Stimulated activated CD4-positive, alpha-beta T cell treated with anti-CD3 and anti-CD28 coated beads, Interleukin-4, amount 100 ng/mL, for 4 hours (primary cell): ENCODE measurements around the gene SLC39A2.
A peak's percentile ranks its signal among the peaks of the same experiment; 100 is the strongest.
"Not testable (repeated sequence)": the region's sequence is repeated elsewhere in the genome, so short reads cannot be mapped to it uniquely, and the experiment has no call there.

Experiments
- DNase-seq, 2 experiments: peaks; one replicate each; pipeline ENCODE4 v3.0.0-alpha.2; 2020

The SLC39A2 gene

DNA sequence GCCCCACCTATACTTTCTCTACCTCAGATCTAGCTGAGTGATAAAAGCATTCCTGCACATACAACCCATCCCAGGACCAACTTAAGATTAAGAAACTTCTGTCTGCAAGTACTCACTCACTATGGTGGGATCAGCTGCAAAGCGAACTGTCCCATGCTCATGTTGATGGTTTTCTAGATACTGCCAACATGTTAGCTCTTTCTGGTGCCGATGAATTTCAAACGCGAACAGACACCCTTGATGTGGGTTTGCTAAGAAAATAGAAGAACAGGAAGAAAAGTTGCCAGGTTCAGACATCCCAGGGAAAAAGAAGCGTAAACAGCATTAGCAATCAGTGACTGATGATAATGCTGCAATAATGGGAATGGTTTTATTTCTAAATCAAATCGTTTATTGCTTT lies 1.5 kb upstream of the SLC39A2 start:
- DNase-seq, result no peak

DNA sequence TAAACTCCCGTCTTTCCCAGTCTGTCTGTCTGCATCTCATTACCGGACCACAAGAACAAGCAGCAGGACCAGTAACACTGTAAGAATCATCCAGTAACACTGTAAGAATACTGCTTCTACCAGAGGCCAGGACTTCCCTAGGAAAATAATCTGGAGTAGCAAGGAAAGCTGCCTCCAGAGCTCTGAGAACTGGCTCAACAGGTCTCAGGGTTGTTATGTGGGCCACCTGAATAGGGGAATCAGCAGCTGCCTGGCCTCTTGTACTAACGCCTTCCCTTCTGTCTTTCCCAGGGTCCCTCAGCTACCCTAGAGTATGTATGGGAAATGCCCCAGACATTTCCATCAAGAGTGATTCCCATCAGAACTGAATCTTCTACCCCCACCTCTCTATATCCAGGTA lies 954 bp upstream of the SLC39A2 start:
- no peak for DNase-seq

DNA sequence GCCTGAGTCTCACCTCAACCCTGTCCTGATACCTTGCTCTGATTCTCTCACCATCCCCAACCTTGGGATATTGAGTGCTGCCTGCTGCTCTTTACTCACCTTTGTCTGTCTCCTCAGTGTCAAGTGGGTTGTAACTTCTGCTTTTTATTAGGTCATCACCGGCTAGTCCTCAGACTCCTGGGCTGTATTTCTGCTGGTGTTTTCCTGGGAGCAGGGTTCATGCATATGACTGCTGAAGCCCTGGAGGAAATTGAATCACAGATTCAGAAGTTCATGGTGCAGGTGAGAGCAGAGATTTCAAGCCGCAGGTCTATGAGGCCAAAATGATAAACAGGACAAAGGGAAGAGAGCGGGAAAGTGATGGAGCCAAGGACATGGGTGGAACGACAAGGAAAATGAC lies 498 bp downstream of the SLC39A2 start:
- no peak for DNase-seq

DNA sequence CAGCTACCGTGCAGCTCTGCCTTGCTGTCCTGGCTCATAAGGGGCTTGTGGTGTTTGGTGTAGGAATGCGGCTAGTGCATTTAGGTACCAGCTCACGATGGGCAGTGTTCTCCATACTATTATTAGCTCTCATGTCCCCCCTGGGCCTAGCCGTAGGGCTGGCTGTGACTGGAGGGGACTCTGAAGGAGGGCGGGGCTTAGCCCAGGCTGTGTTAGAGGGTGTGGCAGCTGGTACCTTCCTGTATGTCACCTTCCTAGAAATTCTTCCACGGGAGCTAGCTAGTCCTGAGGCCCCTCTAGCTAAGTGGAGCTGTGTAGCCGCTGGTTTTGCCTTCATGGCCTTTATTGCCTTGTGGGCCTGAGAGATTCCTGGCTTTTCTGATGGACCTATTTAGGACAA lies 2.1 kb downstream of the SLC39A2 start:
- no peak for DNase-seq

DNA sequence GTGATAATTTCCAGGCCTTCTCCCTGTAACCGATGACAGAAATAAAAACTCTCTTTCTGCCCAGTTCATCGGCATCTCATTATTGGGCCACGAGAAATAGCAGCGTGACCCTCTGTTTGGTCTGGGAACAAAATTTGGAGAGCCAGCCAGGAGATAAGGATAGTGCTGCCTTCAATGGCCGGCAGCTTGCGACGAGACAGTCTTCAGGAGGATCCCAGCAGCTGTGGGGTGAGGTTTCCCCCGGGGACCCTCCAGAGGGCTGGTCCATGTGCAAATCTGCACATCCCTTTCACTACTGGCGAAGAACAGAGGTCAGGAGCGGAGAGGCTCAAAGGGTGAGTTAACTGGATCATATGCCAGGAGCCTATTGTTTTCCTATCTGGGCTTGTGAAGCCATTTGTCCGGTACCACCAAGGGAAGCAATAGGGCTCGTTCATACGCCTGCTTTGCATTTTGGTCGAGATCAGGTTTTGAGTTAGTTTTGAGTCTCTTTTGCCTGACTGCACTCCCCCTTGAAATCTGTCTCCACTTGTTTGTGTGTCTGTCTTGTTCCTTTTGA lies 4.8 kb downstream of the SLC39A2 start:
- no peak for DNase-seq

DNA sequence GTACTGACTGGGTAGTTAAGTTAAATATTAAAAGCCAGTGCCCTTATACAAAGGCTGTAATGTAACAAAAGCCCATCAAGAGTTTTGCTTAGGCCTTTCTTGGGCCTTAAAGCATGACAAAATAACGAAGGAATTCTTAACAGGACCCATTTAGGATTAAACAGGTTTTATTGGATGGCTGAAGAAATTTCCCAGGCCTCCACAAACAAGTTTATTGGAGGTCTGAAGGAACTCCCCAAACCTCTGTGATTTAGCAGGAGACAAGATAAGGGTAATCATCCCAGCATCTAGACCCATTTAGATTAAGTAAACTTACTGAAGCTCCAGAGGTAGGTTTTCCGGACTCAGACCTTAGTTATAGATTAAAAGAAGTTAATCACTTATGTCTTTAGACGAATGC lies 10.6 kb downstream of the SLC39A2 start:
- DNase-seq, result not testable (repeated sequence)

DNA sequence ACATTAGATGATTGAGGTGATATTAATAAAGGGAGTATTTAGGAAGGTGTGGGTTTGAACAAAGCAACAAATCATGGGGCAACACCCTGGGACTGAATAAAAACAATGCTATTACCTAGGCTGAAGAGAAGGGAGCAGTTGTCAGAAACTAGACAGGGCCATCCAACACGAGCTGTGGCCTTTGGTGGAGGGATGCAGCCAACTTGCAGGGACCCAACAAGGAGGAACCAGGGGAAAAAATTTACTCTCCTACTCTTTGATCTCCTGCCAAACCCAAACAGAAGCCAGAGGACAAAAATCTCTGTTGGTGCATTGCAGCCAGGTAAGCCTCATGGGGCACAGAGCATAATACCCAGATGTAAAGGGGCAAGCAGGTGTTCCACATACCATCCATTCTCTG lies 12.0 kb downstream of the SLC39A2 start:
- DNase-seq, result no peak

DNA sequence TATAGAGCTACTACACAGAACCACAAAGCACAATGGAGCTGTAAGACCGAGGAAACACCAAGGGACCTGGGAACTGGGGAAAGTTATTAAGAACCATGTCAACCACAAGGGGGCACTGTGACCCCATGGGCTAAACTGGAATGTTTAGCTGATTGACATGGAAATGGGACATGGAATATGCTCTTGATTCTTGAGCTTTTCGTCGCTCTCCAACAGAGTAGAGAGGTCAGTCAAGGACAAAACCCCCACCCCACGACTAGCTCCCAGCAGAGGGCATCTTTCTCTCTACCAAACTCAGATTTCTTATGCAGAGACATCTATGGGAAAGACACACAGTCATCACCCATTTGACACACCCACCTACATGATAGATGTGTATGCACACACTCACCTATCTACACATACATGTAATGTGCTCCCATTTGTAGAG lies 15.7 kb downstream of the SLC39A2 start:
- peak; percentile 66 to 76 for DNase-seq

DNA sequence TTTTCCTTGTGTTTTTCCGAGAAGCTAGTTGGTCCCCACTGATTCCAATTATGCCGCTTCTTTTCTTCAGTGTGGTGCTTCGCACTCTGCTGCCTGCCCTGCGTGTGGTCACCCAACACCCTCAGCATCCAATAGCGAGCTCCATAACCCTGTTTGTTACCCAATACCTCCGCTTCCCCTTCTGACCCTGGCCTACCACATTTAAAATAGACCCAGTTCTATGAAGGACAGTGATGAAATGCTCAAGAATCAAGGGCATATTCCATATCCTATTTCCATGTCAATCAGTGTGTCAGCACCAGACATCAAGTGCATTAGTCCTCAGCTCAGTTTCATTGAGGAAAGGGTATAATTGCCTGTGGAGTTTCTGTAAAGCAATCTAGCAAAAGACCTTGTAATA lies 16.2 kb downstream of the SLC39A2 start:
- DNase-seq, result no peak

DNA sequence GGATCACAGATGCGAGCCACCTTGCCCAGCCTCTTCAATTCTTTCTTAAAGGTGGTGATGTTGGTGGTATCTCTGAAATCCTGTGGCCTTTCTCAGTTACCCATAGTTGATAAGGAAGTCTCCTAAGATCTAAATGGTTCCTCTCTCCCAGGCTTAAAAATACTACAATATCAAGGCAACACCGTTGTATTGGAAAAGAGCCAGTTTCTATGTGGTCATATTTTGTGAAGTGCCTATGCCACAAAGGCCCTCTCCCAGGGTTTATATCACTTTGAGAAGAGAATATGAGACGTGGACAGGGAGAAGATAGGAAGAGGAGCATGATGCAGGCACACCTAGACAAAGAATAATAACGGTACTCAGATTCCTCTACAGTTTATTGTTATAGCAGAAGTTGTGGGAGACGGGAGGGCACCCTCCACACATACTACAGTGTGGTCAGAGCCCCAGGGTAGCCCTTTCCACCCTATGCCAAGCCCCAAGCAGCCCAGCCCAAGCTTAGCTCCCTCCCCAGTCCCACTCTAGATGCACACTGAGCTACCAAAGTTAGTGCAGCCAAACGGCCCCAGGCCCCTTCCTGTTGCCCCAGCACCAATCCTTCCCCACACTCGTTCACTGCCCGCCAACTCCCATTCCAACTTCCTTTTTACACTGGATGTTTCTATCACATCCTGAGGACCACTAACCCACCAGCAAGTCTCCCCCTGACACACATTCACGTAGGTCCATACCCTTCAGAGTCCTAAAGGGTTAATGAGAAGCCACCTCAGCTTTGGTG lies 17.5 kb downstream of the SLC39A2 start:
- DNase-seq, result no peak

DNA sequence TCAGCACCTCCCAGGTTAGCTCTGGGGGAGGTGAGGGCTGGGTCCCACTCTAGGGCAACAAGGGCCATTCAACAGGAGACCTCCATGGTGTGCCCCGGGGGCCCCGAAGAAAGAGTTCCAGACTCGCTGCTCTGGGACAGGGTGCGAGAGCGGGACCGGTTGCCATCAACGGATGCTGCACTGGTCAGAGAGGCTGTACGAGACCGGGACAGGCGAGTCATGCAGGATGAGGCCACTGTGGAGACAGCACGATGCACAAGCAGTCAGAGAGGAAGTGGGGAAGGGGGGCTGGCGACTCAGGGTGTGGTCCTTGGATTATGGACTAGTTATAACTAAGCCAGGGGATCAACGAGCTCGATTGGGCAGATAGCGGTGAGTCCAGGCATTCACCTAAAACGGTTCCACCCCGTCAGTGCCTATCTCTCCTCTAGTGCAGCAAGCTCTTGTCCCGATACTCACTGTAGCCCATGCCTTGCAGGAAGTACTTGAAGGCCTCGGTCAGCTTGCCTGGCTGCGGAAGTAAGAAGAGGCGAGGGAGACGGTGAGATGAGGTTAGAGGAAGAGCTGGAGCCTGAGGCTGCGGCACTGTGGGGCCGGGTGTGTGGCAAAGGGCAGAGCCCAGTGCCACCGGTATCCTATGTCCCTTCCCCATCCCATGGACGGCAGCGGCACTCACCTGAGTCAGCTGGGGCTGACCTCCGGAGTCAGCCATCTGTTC lies 18.6 kb downstream of the SLC39A2 start:
- no peak for DNase-seq

DNA sequence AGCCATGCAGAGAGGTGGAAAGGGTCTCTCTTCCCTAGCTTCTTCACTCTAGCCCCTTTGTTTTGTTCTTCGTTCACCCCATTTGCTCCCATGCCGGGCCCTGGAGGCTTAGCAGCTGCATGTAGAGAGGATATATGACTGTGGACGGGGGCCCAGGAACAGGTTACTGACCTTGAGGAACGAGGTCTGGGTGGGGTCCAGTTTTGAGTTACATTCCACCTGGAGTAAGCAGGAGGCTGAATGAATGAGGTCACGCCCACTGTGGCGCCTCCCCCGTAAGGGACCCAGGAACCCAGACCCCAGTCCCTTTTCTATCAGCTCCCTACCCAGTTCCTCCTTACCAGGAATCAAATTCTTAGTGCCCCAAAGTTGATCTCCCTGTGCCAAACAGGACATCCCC lies 19.2 kb downstream of the SLC39A2 start:
- no peak for DNase-seq

DNA sequence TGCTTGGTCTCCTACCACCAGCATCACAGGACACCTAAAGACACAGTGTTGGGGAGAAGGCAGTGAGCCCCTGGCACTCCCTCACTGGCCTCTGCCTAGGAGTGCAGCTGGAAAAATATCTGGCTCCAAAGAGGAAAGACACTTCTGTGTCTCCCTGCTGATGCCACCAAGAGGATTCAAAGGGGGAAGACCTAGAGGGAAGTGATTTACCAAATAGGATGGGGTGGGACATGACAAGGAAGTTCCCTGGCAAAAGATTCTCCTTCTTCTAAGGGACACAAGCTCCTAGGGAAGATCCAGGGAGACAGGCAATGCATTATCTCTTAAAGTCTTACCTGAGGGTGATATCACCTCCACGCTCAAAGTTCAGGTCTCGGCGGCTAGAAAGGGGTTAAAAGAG lies 19.7 kb downstream of the SLC39A2 start:
- DNase-seq, result no peak

DNA sequence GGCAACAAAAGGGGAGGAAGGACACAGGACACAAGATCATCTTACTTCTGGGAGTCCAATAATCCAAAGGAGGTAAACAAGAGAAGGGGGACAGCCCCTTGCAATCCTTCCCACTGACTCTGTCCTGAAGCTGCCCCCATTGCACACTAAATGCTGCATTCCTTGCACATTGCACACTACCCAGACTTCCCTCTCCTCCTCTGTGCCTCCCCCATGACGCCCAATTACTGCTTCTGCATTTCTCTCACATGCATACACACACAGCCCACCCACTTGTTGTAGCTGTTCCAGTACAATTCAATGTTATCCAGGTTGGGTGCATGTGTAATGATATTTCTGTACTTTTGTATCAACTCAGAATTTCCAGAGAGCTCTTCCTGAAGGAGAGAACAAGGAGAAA lies 20.3 kb downstream of the SLC39A2 start:
- DNase-seq, result no peak

DNA sequence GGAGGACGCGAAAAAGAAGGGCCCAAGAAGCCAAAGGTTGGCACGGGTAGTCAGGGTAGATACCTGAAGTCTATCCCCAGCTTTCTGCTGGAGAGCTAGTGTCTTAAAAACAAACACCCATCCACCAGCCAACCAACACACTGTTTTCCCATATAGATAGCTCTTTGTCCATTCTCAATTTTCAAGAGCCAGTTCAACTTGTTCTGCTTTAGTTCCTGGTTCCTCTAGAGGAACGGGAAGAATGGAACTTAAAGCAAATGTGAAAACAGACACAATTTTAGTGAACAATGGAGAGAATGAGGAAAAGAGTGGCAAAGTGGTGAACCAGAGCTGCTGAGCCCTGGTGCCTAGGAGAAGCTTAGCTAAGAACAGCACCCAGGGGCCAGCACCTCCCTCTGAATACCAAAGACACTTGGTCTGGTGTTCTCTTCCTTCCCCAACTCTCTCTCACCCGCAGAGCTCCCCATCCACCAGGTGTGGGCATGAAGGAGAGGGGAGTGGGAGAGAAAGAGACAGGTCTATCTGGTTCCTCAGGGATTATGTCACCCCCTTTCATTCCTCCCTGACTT lies 22.0 kb downstream of the SLC39A2 start:
- DNase-seq, result no peak

DNA sequence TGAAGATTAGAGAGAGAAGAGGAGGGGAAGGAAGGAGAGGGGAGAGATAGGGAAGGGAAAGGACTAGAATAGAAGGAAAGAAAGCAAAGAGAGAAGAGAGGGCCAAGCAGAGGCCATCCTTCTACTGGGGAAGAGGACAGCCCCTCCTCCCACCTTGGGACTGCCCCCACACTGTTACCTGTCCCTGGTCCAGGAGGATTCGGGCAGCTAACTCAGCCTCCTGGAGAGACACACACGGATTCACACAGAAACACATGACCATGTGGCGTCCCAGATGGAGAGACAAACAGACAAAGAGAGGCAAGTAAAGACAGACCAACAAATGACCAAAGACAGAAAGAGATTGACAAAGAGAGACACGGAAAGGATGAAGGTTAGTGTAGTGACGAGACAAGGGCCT lies 23.6 kb downstream of the SLC39A2 start:
- no peak for DNase-seq

DNA sequence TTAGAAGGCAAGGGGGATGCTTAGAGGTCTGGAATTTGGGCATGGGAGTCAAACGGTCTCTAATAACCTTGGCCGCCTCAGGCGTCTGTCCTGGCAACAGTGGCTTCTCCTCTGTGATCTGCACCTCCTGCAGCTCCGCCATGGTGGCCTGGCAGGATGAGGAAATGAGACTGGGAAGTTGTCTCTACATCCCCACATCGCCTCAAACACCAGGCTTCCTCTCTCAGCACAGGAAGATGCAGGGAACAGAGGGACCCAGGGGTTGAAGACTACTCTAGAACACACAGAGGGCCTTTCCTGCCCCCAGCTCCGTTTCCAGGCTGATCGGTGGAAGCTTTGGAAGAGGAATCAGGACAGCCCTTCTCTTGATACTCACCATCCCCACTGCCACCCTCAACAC lies 24.1 kb downstream of the SLC39A2 start:
- no peak for DNase-seq

DNA sequence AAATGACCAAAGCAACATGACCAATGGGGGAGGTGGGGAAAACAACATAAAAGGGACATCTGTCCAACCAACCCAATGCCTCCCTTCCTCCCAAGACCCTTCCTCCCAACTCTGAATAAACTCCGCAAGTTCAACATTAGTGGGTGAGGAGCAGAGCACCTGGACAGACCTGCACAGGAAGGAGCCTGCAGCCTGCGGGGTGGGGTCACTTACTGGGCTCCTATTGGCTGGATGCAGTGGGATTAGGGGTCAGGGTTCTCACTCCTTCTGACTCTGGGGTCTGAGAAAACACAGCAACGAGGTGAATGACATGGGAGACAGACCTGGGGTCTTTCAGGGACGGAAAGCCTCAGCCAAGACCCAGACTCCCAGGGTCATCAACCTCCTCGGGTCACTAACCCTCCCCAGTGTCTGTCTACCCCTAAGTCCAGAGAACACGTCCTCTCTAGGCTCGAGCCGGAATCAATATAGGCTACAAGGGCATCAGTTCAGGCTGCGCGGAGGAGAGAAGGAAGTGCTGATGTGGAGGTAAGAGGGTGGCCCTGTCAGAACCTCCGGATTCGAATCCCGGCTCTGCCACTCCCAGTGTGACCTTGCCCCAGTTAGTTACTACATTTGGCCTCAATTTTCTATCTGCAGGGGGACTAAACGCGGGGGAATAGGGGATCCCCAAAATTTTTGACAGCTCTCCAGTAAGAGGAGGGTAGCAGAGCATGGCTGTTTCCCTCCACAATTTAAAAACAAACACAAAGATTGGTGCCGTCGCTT lies 24.9 kb downstream of the SLC39A2 start:
- DNase-seq, result no peak

DNA sequence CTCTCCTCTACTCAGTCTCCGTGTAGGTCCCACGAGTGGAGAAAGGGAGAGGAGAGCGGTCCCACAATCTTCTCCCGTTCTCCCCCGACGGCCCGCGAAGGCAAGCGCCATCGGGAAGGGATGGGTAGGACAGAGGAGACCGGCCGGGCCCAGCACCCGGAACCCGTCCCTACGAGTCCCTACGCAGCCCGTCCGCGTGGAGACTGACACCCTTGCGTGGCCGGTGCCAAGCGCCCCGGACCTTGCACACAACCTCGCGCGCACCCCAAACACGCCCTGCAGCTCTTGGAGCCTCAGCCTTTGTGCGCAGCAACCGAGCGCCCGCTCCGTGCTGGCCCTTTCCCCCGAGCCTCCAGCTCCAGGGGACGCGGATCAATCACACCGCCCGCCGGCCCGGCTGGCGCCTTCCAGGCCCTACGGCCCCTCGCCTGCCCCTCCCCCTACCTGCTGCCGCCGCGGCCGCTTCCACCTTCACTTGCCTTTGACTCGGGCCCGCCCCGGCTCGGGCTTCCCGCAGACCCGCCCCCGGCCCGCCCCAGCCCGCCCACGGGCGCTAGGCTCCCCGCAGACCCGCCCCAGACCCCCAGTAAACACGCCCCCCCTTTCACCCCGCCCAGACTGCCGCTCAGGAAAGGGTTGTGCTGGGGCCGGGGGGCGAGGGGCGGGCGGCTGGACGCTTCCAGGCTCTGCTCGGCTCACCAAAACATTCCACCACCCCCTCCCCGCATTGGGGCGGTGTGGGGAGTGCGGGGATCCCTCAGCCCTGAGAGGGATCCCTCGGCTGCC lies 25.7 kb downstream of the SLC39A2 start, which contains the start of gene NDRG2:
Gene NDRG2, minus strand, starts transcription at position 477 of the 786 bp plus-strand sequence. CDS start 1,746 bp downstream, outside the sequence.
- DNase-seq, result peak; percentile 66 to 73

DNA sequence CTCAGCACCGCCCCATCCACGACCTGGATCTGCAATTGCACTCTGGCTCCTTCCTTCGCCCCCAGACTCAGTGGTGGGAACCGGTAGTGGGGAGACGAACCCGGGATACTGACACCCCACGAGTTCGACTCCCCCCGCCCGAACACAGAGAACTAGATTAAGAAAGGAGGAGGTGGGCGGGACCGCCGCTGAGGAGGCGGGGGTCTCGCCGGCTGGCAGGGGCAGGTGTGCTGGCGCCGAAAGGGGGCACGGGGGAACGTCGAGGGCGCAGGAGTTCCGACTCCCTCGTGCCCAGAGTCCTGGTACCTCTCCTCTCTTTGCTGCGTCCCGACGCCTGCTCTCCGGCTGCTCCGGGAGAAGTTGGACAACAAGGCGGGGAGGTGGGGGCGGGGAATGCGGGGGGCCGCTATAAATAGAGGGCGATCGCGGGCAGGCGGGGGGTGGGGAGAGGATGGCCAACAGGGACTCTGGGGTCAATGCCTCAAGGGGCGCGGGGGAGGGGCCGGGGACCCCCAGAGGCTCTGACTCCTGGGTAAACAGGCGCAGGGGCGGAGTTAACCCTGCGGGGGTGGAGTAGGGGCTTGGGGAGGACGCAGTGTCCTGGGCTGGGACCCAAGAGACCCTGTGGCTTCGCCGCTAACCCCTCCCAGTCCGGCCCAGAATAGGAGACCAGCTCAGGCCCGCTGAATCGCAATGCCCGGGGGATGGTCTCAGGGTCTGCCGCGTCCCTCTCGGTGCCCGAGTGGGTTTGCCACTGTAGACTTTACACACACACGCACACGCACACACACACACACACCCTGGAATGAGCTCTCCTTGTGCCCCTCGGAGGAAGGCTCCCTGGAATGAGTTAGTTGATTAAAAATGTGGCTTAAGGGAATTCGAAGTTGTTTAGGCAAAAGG lies 26.5 kb downstream of the SLC39A2 start:
- DNase-seq, result no peak
